ENCODE data around the gene MRPL53. TPM values are rescaled to one million over a fixed set of nuclear protein-coding genes. Genes with fewer than 3 reads are reported as not detected.
"Not testable (repeated sequence)": the region's sequence is repeated elsewhere in the genome, so short reads cannot be mapped to it uniquely, and the experiment has no call there.

Gene MRPL53
- total RNA-seq, 1 donor from 2014 or later = 14.3 TPM

DNA sequence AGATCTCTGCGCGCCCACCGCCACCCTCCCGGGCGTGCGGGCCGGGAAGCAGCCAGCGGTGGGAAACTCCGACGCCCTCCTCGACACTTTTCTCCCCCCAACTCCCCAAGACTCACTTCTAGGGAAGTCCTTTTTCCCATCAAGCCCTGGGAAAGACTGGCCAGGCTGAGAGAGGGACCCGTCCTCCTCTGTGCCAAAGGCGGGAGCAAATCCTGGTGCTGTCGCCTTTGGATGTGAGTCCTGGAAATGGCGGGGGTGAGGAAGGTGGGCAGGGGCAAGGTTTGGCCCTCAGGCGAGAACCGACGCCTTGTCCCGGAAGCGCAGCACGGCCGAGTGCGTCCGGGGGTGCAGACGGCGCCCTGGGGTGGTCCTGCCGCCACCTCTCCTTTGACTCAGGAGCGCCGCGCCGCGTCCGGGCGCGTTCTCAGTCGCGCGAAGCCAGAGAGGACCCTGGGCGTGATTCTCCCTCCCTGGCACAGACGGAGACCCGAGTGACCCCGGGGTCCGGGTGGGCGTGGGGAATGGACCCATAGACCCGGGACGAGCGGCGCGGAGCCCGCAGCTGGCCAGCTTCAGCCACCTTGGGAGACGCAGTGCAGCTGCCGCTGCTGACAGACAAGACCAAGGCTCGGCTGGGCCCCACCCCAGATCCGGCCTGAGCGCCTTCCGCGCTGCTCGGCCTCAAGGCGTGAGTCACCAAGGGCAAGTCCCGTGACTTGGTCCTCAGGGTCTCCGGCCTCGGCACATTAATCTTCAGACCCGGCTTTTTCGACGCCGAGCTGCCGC lies 30.4 kb upstream of the MRPL53 start:
- FAIRE-seq (no peak), DNase-seq (ENCODE audit: low spot score in 2 of 2) (peak; percentile 55 to 72)

DNA sequence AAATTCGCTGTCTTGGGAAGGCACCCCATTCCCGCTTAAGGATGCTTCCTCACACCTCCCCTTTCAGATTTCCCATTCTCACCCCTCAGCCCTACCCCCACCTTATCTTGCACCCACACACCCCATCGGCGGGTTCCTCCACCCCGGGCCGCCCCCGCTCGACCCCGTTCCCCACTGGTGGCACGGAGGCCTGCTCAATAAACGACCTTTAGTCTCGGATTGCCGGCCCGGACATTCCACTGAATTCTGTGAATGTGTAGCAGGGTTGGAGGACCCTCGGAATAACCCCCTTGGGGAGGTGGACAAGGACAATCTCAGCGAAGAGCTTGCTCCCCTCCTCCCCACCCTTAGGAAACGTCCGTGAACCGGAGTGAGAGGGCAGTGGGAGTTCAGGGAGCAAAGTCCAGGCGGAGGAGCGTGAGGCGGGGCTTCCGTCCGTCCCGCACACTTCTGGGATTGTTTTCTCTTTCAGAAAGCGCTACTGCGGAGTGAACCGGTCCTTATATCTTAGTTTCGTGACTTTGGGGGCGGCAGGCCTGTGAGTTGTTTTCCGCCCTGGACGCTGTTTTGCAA lies 29.8 kb upstream of the MRPL53 start:
- FAIRE-seq = no peak

DNA sequence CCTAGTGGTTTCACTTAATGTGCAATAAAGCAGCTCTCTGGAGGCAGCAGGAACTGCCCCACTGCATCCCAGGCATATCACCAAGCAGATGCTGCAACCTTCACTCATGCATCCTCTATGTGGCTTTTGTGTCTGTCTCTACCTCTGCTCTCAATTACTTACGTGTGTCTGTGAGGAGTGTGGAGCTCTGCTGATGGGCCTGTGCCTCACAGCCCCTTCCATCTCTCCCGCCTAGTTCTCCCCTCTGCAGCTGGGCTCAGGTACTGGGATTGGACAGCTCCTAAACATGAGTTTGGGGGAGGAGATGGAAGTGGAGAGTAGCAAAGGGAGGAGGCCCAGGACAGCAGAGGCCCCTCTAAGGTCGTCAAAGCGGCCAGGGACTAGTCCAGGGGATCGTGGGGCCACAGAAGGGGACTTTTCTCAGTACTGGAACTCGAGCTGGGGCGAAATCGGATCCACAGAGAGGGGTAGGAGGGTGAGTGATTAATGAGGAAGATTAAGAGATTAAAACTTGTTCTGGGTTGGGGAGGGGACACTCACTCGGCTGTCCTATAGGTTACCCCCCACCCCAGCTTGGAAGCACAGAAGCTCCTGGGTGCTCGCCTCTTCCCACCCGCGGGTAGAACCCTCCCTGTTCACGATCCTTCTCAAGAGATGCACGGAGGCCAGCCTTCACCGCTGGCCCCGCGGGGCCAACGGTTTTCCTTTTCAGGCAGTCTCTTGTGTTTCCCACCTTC lies 29.0 kb upstream of the MRPL53 start:
- no peak for FAIRE-seq

More for the DNA sequence above, 29.8 kb upstream of the MRPL53 start:
- no peak for DNase-seq (ENCODE audit: low spot score in 2 of 2)

DNA sequence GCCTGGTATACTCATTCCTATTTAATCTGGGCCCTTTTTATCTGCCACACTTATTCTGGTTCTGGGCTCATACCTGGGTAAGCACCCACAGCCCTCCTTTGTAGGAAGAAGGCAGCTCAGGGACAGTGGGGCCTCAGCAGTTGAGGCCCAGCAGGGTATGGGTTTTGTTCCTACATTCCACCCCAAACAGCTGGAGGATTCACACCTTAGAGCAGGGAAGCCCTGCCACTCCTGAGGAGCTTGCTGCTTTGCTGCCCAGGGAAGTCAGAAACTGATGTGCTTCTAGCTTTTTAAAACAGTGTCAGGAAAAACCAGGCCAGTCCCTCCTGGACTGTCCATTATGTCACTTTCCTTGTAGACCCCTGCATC lies 28.1 kb upstream of the MRPL53 start:
- DNase-seq (ENCODE audit: low spot score in 2 of 2) (no peak), FAIRE-seq (no peak)

More for the DNA sequence above, 29.0 kb upstream of the MRPL53 start:
- no peak for DNase-seq (ENCODE audit: low spot score in 2 of 2)

DNA sequence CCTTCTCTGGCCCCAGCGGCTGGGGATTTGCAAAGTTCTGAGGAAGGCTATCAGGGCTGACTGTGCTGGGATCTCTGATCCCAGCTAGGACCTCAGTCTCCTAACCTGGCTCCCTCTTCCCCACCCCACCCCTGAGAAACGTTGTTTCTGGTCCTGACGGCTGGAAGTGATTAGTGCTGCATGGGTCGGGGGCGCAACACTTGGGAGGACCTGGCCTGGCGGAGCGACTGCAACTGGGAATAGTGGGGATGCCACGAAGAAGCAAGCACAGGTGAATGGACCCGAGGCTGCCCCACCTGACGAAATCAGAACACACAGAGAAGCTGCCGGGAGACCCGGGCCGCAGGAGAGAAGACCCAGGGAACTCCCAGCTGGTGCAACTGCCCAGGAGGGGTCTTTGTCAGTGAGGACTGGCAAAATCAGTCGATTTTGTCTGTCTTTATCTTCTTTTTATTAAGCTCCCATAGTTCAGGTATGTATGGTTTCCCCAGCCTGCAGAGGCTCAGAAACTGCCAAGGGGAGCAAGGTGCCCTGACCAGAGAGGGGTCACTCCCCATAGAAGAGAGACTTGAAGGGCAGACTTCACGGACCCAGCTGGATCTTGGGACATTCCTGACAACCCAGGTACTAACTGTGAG lies 27.6 kb upstream of the MRPL53 start:
- no peak for FAIRE-seq
- no peak for DNase-seq (ENCODE audit: low spot score in 2 of 2)

DNA sequence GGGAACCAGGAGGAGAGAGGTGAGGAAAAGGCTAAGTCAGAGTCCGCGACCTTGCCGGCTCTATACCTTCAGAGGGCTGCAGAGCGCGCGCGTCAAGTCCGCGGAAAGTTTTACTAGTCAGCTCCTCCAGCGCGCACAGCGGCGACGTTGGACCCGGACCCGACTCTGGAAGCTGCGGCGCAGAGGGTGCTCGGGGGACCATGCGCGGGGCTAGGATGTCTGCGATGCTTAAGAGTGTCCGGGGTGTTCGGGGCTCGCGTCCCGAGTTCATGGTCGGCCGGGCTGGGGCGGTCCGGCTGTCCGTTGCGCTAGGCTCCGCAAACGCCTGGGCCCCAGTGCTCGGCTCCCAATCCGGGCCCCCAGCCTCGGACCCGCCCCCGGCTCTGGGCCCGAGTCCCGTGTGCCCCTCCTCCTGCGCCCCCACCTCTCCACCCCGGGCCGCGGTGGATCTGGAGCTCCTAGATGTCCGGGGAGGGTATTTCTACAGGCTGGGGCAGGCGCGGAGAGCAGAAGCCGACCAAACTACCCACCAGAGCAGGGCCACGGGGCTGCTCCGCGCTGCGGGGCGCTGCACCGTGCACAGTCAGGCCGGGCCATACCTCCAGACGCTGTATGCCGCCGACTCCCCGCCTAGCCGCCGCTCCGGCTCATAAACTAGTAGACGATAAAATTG lies 26.9 kb upstream of the MRPL53 start, which contains the start of gene LBX2:
Gene LBX2, minus strand, starts transcription at position 337 of the 673 bp plus-strand sequence. Its CDS starts 66 bp downstream, at position 271.
- DNase-seq (ENCODE audit: low spot score in 2 of 2) (no peak), FAIRE-seq (no peak)

DNA sequence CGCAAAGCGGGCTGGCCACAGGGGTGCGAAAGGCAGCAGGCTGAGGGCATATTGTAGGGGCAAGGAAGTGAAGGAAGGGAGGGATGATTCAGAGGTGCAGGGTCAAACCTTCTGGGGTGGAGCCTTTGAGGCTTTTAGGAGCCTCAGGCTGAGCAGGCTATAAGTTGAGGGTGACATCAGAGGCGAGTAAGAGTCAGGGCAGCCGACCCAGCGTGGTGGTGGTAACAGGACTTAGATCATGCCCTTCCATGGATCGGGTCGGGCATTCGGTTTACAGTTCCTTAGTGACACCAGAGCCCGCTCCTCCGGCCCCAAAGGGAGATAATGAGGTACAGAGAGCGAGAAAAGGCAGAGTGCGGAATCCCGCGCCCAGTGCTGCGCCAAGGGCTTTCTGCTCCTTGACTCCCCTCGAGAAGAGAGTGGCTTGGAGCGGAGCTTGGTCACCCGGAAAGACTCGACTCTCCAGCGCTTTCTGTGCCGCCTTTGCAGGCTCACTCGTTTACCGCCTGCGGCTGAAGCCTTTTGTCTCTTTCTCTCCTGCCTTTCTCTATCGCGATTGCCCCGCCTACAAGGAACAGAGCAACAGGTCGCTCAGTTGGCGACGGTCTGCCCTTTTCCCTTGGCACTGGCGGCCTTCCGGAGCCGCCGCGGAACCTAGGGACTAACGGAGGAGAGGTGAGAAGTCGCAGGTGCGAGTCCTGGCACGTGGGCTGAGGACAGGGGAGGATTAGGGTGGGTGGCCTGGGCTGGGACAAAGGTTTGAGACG lies 26.2 kb upstream of the MRPL53 start:
- no peak for FAIRE-seq
- peak in 1 of 2 donors; percentile 31 for DNase-seq (ENCODE audit: low spot score in 2 of 2)

DNA sequence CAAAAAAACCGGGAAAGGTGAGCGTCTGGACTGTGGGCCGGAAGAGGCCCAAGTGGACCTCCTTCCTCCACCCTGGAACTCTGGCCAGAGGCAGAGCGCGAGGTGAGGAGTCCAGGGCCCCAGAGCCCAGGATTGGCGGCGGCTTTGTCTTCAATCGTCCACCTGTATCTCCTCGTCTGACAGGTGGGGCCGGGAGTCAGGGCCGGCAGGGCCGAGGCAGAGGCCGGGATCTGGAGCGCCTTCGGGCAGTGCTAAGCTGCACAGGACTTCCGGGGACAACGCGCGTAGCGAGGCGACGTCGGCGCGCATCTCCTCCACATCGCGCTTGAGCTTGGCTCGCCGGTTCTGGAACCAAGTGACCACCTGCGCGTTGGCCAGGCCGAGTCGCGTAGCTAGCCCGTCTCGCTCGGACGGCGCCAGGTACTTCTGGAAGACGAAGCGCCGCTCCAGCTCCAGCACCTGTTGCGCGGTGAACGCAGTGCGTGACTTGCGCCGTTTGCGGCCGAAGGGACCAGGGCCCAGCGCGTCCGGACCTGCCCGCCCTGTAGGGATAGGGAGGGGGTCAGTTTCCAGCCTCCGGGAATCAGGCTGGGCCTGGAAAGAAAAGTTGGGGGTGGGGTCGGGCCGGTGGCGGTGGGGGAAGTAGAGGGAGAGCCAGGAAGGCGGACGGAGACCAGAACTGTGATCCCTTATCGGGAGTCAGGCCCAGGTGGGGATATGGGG lies 25.5 kb upstream of the MRPL53 start:
- DNase-seq (ENCODE audit: low spot score in 2 of 2) (no peak), FAIRE-seq (no peak)

DNA sequence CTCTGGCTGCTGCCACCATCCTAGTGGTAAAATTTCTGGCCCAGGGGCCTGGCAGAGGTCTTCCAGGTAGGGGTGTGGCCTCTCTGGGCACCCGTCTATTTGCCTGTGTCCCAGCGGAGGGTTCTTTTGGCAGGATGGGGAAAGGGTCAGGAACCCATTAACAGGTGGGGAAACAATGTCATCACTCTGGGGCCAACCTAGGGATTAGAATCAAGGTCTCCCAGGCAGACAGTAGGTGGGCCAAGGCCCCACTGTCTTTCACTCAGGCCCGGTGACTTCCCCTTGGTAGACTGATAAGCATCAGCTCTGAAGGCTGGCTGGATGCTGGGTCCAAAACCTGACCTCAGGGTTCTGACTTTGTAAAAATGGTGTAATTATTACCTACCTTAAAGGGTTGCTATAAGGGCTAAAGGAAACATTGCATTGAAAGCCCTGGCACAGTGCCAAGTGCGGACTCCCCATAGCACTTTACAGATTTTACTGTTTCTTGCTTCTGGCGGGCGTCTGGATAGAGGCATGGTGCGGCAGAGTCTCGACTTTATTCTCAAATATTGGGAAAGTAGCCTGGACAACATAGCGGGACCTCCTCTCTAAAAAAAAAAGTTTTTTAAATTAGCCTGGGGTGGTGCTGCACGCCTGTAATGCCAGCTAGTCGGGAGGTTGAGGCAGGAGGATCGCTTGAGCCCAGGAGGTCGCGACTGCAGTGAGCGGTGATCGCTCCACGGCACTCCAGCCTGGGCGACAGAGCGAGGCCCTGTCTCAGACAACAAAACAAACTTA lies 24.7 kb upstream of the MRPL53 start:
- no peak for FAIRE-seq
- peak in 1 of 2 donors; percentile 31 for DNase-seq (ENCODE audit: low spot score in 2 of 2)

DNA sequence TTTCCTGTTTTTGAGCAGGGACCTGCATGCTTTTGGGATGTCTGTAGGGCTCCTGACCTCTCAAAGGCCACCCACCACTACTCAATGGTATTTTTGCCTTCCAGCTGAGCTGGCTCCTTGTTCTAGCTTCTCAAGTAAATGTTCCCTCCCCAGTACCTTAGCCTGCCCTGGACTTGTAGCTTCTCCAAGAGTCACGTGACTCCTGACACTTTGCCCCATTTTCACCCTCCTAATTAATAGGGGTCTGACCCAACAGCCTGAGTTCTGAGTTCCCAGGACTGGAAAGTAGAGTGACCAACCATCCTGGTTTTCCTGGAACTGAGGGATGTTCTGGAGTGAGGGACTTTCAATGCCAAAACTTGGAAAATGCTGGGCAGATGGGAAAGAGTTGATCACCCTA lies 23.0 kb upstream of the MRPL53 start:
- no peak for FAIRE-seq
- no peak for DNase-seq (ENCODE audit: low spot score in 2 of 2)

DNA sequence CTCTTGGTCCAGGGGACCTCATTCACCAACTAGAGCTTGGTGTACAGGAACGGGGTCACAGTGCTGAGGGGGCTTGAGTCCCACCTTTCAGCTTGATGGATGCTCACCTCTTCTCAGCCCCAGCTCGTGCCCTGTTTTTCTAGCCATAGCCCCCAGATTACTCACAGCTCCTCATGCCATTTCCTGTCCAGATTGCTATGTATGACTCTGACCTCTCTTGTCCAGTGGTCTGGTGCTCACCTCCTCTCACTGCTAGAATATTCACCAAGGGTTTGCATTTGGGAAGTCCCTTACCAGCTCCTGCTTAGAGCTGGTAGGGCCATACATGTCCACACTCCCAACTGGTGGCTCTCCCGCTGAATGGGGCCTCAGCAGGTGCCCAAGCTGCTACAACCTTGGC lies 21.1 kb upstream of the MRPL53 start:
- no peak for FAIRE-seq
- no peak for DNase-seq (ENCODE audit: low spot score in 2 of 2)

DNA sequence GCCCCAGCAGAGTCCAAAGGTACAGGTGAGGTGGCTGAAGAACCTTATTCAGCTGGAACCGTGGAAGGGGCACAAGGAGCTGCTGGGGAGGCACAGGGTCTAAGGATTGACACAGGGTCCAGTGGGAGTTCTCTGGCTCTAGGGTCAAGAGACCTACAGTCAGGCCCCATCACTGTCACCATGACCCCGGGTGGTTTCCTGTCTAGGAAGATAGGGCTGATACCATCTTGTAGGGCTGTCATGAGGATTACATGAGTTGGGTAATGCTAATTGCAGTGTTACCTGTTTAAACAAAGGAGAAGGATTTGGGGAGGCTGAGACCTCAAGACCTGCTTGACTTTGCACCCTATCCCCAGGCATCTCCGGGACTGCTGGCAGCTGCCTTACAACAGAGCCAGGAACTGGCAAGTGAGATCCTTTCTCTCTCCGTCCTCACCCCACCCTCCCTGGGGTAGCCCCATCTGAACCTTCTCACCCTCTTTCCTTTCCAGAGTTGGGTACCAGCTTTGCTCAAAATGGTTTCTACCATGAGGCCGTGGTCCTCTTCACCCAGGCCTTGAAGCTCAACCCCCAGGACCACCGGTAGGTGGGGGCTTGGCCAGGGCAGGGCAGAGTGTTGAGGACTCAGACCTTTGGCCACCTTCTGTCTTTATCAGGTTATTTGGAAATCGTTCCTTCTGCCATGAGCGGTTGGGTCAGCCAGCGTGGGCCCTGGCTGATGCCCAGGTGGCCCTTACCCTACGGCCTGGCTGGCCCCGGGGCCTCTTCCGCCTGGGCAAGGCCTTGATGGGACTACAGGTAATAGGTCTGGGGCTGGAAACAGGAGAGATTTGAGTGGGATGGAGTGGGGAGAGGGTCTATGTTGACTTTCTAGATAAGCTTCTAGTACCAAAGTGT lies 19.4 kb upstream of the MRPL53 start:
- DNase-seq (ENCODE audit: low spot score in 2 of 2) (no peak), FAIRE-seq (no peak)

DNA sequence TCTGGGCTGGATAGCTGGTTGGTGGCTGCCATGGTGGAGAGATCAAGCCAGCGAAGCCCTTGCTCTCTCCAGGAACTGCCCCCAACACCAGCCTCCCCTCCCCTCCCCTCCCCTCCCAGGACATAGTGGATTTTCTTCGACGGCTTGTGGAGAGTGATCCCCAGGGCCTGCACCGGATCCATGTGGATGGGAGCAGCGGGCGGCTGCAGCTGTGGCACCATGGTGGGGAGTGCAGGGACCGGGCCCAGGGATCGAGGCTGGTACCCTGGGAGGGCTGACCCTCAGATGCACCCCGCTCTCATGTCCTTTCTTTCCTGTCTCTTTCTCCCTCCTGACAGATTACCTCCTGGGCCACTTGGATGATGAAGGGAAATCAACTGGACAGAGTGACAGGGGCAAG lies 17.4 kb upstream of the MRPL53 start:
- DNase-seq (ENCODE audit: low spot score in 2 of 2) = no peak
- no peak for FAIRE-seq

DNA sequence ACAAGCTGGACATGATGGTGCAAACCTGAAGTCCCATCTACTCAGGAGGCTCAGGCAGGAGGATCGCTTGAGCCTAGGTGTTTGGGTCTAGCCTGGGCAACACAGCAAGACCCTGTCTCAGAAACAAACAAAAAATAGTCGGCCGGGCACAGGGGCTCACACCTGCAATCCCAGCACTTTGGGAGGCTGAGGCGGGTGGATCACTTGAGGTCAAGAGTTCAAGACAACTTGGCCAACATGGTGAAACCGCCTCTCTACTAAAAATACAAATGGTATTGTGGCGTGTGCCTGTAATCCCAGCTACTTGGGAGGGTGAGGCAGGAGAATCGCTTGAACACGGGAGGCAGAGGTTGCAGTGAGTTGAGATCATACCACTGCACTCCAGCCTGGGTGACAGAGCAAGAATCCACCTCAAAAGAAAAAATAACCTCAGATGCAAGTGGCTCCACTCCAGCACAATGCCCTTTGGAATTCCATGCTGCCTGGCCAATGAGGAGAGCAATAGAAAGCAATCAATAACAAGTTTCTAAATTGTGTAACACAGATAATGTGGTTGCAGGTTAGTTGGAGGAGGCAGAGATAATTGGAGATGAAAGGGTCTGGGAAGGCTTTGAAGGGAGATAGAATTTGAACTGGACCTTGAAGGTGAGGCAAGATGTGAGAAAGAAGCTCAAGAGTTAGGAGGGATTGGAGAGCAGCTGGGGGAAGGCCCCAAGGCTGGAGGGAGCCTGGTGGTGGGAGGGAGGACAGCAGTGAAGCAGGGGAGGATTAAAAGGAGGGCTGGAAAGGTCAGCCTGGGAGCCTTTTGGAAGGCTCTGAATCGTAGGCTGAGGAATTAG lies 16.4 kb upstream of the MRPL53 start:
- DNase-seq (ENCODE audit: low spot score in 2 of 2) (no peak), FAIRE-seq (no peak)

DNA sequence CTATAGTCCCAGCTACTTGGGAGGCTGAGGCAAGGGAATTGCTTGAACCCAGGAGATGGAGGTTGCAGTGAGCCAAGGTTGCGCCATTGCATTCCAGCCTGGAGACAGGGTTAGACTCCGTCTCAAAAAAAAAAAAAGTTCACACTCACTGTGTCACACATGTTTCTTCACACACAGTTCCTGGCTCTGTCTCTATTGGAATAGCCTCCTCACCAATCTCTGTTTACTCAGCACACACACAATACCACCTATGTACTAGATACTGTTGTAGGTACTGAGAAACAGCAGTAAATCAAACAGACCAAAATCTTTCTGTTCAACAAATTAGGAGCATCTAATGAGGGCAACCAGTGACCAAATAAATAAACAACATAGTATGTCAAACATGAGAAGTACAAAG lies 13.7 kb upstream of the MRPL53 start:
- DNase-seq (ENCODE audit: low spot score in 2 of 2) (no peak), FAIRE-seq (no peak)

DNA sequence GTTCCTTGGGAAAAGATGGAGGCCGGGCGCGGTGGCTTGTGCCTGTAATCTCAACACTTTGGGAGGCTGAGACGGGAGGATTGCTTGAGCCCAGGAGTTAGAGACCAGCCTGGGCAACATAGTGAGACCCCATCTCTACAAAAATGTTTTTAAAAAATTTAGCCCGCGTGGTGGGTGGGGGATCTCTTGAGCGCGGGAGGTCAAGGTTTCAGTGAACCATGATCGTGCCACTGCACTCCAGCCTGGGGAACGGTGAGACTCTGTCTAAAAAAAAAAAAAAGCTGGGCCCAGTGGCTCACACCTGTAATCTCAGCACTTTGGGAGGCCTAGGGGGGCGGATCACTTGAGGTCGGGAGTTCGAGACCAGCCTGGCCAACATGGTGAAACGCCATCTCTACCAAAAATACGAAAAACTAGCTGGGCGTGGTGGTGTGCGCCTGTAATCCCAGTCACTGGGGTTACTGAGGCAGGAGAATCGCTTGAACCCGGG lies 11.2 kb upstream of the MRPL53 start:
- not testable (repeated sequence) for FAIRE-seq

More for the DNA sequence above, 11.2 kb upstream of the MRPL53 start:
- DNase-seq (ENCODE audit: low spot score in 2 of 2) = not testable (repeated sequence)

All from frontal cortex (tissue), 4 donors.